Fibroblast of skin of right biceps (primary cell): ENCODE results near the gene CCDC69.
A peak's percentile ranks its signal among the peaks of the same experiment; 100 is the strongest.
"Not testable (repeated sequence)": the region's sequence is repeated elsewhere in the genome, so short reads cannot be mapped to it uniquely, and the experiment has no call there.

Experiments used
- DNase-seq: peaks from one replicate; pipeline ENCODE4 v3.0.0-alpha.2; 2013

CCDC69 gene

GRCh38 chr5:151219789-151220188 lies 4.1 kb downstream of the CCDC69 start:
- DNase-seq: no peak

GRCh38 chr5:151219138-151219537 lies 4.8 kb downstream of the CCDC69 start:
- DNase-seq: no peak

- no peak for DNase-seq
These were observed 5.7 kb downstream of the CCDC69 start for GRCh38 chr5:151218177-151218576.

GRCh38 chr5:151216781-151217180 lies 7.1 kb downstream of the CCDC69 start:
- no peak for DNase-seq

- no peak for DNase-seq
These were observed 8.4 kb downstream of the CCDC69 start for GRCh38 chr5:151215546-151215880.

GRCh38 chr5:151214614-151215545 lies 9.0 kb downstream of the CCDC69 start:
- DNase-seq: no peak

- DNase-seq: peak; percentile 58
These were observed 9.9 kb downstream of the CCDC69 start for GRCh38 chr5:151213803-151214613.

GRCh38 chr5:151212406-151212798 lies 11.5 kb downstream of the CCDC69 start:
- no peak for DNase-seq

- DNase-seq: no peak
These were observed 15.4 kb downstream of the CCDC69 start for GRCh38 chr5:151208481-151208914.

GRCh38 chr5:151205411-151205810 lies 18.5 kb downstream of the CCDC69 start:
- DNase-seq: no peak

GRCh38 chr5:151204051-151204450 lies 19.8 kb downstream of the CCDC69 start:
- no peak for DNase-seq

GRCh38 chr5:151202381-151203139 lies 21.3 kb downstream of the CCDC69 start:
- peak; percentile 79 for DNase-seq

- DNase-seq: no peak
These were observed 22.8 kb downstream of the CCDC69 start for GRCh38 chr5:151200913-151201595.

- DNase-seq: no peak
These were observed 24.2 kb downstream of the CCDC69 start for GRCh38 chr5:151199581-151200185.

- no peak for DNase-seq
These were observed 25.0 kb downstream of the CCDC69 start for GRCh38 chr5:151198861-151199260.

GRCh38 chr5:151197291-151197600 lies 26.6 kb downstream of the CCDC69 start:
- DNase-seq: not testable (repeated sequence)

GRCh38 chr5:151196556-151197290 lies 27.2 kb downstream of the CCDC69 start:
- DNase-seq: no peak

- DNase-seq: peak; percentile 7
These were observed 28.3 kb downstream of the CCDC69 start for GRCh38 chr5:151195622-151196021.

GRCh38 chr5:151192626-151193025 lies 31.3 kb downstream of the CCDC69 start:
- DNase-seq: no peak

- no peak for DNase-seq
These were observed 32.2 kb downstream of the CCDC69 start for GRCh38 chr5:151191661-151192060.

- DNase-seq: no peak
These were observed 34.7 kb downstream of the CCDC69 start for GRCh38 chr5:151189151-151189550.

GRCh38 chr5:151186538-151186937 lies 37.4 kb downstream of the CCDC69 start:
- DNase-seq: no peak
